Spleen (tissue), 11 donors: ENCODE data around the gene DEPDC5. TPM values are rescaled to one million over a fixed set of nuclear protein-coding genes. Genes with fewer than 3 reads are reported as not detected.
"Not testable (repeated sequence)": the region's sequence is repeated elsewhere in the genome, so short reads cannot be mapped to it uniquely, and the experiment has no call there.

Experiments
- DNase-seq: peaks from one replicate; pipeline ENCODE4 v3.0.0-alpha.2; 2020
- H3K27ac ChIP-seq, 8 donors: fragments of 200-600 bp; sonication (generic) in 7 of 8; 1 replicate in 4 of 8; 2 replicates in 4 of 8; pipeline versions ENCODE4 v1.5.0 to v1.8.0; 2016 to 2021; ENCODE audit warnings: inconsistent platforms in 4 of 8, mild to moderate bottlenecking in 4 of 8, moderate library complexity in 1 of 8
- H3K27me3 ChIP-seq, 7 donors: fragments of 200-600 bp; sonication (generic) in 6 of 7; replicated peaks in 1 of 7; 1 replicate in 4 of 7; 2 replicates in 3 of 7; pipeline versions ENCODE4 v1.5.0 to v1.8.0; 2016 to 2021; ENCODE audit warnings: inconsistent platforms in 3 of 7, mild to moderate bottlenecking in 1 of 7
- H3K36me3 ChIP-seq, 6 donors: fragments of 200-600 bp; sonication (generic) in 5 of 6; 1 replicate in 4 of 6; 2 replicates in 2 of 6; pipeline versions ENCODE4 v1.5.0 to v1.8.0; 2016 to 2021; ENCODE audit warnings: inconsistent platforms in 2 of 6
- H3K4me1 ChIP-seq, 6 donors: fragments of 200-600 bp; sonication (generic) in 5 of 6; 1 replicate in 3 of 6; 2 replicates in 3 of 6; pipeline versions ENCODE4 v1.5.0 to v1.8.0; 2016 to 2021; ENCODE audit warnings: inconsistent platforms in 3 of 6
- H3K4me3 ChIP-seq, 8 donors: fragments of 200-600 bp; sonication (generic) in 7 of 8; 1 replicate in 4 of 8; 2 replicates in 4 of 8; pipeline versions ENCODE4 v1.5.0 to v1.8.0; 2016 to 2021; ENCODE audit warnings: inconsistent platforms in 4 of 8, mild to moderate bottlenecking in 4 of 8, moderate library complexity in 2 of 8
- H3K9me3 ChIP-seq, 8 donors: fragments of 200-600 bp; sonication (generic) in 7 of 8; 1 replicate in 4 of 8; 2 replicates in 4 of 8; pipeline versions ENCODE4 v1.5.0 to v1.8.0; 2016 to 2021; ENCODE audit warnings: inconsistent platforms in 4 of 8
- POLR2A ChIP-seq, 3 donors: fragments of 450-650 bp; IDR thresholded peaks; one replicate each; pipeline ENCODE4 v1.5.1; 2017; ENCODE audit warnings: antibody characterized with exemption in 3 of 3, mild to moderate bottlenecking in 1 of 3
- POLR2AphosphoS5 ChIP-seq, 3 donors: sonication (generic); formaldehyde crosslinking; IDR thresholded peaks; one replicate each; pipeline ENCODE4 v1.5.1; 2017; ENCODE audit warnings: antibody characterized with exemption in 3 of 3
- WGBS, 5 donors: extraction: QIAGEN DNeasy Blood & Tissue Kit in 3 of 5; methylation state at CpG; one replicate each; pipeline versions ENCODE4 v1.1.5 to v1.1.7; 2013 to 2018; 5-methylcytosine and 5-hydroxymethylcytosine counted together
- intact Hi-C: fragments of 100-400 bp; cut with DNase I; formaldehyde crosslinking; loops from one replicate; pipeline ENCODE4 v1.15.0; 2023; ENCODE audit warnings: low total_unique reads
- polyA plus RNA-seq, 3 donors: library from polyadenylated mRNA; stranded (reverse); fragments of 200-250 nt; gene quantifications; one replicate each; pipeline ENCODE4 v1.2.1, GENCODE V29; 2013
- total RNA-seq, 7 donors: library from RNA; depleted of rRNA in 3 of 7; stranded (reverse); fragments of >200 nt in 3 of 7; fragmentation: NEBNext Ultra II Directional in 4 of 7; extraction: Animal tissue kit (Norgen Biotek cat#: 25700) in 4 of 7; gene quantifications; one replicate each; pipeline versions ENCODE4 v1.1.0 to v1.2.1, GENCODE V29; 2016 to 2021
- TF ChIP-seq, protein P1 (sequence below), 11 experiments: fragments of 200-600 bp in 7 of 11; fragments of 450-650 bp in 4 of 11; sonication (generic) in 4 of 11; IDR thresholded peaks in 8 of 11; conservative IDR thresholded peaks in 3 of 11; 1 replicate in 7 of 11; 2 replicates in 4 of 11; pipeline versions ENCODE4 v1.4.0 to v1.8.0; 2016 to 2021; ENCODE audit warnings: antibody characterized with exemption in 11 of 11, inconsistent platforms in 4 of 11, mild to moderate bottlenecking in 1 of 11
- donor health status: healthy with polysubstance abuse.
- donor health status: DM: no; HTN: no; CAD: no; lungs with moderate emphysema.
- donor health status: DM: no; HTN: no; CAD: no.
- donor health status: Bipolar disorder and iron deficiency.
- donor health status: healthy.
- donor health status: DM: no; HTN: no; CAD: no.
- donor health status: DM: yes; HTN: yes; CAD: no.

The DEPDC5 gene
- total and polyA plus RNA-seq, 10 donors: 9.6 to 64.6 (median 44.3) TPM

GRCh38 chr22:31814942-31815341 lies 61.1 kb downstream of the DEPDC5 start:
- WGBS, 5 donors: 92 to 95% (median 93%) methylated on average over 7 of the region's 7 CpGs
- H3K9me3 ChIP-seq: no peaks in the 10 kb centered on the region
- H3K36me3 ChIP-seq: peaks cover 5 to 100% (median 93%) of the 10 kb centered on the region in 6 donors
- TF ChIP-seq, protein P1, sequence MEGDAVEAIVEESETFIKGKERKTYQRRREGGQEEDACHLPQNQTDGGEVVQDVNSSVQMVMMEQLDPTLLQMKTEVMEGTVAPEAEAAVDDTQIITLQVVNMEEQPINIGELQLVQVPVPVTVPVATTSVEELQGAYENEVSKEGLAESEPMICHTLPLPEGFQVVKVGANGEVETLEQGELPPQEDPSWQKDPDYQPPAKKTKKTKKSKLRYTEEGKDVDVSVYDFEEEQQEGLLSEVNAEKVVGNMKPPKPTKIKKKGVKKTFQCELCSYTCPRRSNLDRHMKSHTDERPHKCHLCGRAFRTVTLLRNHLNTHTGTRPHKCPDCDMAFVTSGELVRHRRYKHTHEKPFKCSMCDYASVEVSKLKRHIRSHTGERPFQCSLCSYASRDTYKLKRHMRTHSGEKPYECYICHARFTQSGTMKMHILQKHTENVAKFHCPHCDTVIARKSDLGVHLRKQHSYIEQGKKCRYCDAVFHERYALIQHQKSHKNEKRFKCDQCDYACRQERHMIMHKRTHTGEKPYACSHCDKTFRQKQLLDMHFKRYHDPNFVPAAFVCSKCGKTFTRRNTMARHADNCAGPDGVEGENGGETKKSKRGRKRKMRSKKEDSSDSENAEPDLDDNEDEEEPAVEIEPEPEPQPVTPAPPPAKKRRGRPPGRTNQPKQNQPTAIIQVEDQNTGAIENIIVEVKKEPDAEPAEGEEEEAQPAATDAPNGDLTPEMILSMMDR (IDR thresholded peaks at IDR 0.05 in 8 of 11, conservative IDR thresholded peaks at IDR 0.05 in 3 of 11): no peak
- no peak for TF ChIP-seq POLR2AphosphoS5 (IDR thresholded peaks at IDR 0.05)
- TF ChIP-seq POLR2A (IDR thresholded peaks at IDR 0.05): no peak
- H3K27ac ChIP-seq: no peak overlapping the region
- no peaks in the 10 kb centered on the region for H3K4me1 ChIP-seq
- intact Hi-C loops: no loop called here
- no peaks in the 10 kb centered on the region for H3K27me3 ChIP-seq
- no peak for DNase-seq
- H3K4me3 ChIP-seq: no peak overlapping the region

GRCh38 chr22:31815383-31815814 lies 61.6 kb downstream of the DEPDC5 start:
- H3K27me3 ChIP-seq, DNase-seq, H3K27ac ChIP-seq, intact Hi-C loops, H3K9me3 ChIP-seq, H3K4me3 ChIP-seq, H3K4me1 ChIP-seq: not testable (repeated sequence)
- H3K36me3 ChIP-seq: peaks cover 5 to 100% (median 94%) of the 10 kb centered on the region in 6 donors
- WGBS, 5 donors: 82 to 97% (median 90%) methylated on average over 4 of the region's 4 CpGs

GRCh38 chr22:31816750-31817149 lies 62.9 kb downstream of the DEPDC5 start:
- TF ChIP-seq POLR2A (IDR thresholded peaks at IDR 0.05) (no peak), POLR2AphosphoS5 (IDR thresholded peaks at IDR 0.05) (no peak)
- TF ChIP-seq, protein P1 (IDR thresholded peaks at IDR 0.05 in 8 of 11, conservative IDR thresholded peaks at IDR 0.05 in 3 of 11): no peak
- no peak for DNase-seq
- H3K27ac ChIP-seq: no peak overlapping the region
- intact Hi-C loops: no loop called here
- no peak overlapping the region for H3K4me3 ChIP-seq
- H3K27me3 ChIP-seq: no peaks in the 10 kb centered on the region
- no peaks in the 10 kb centered on the region for H3K9me3 ChIP-seq
- WGBS, 5 donors: 93 to 99% (median 98%) methylated on average over 4 of the region's 4 CpGs
- peaks cover 10 to 100% (median 94%) of the 10 kb centered on the region in 6 donors for H3K36me3 ChIP-seq
- H3K4me1 ChIP-seq: no peaks in the 10 kb centered on the region

DNA sequence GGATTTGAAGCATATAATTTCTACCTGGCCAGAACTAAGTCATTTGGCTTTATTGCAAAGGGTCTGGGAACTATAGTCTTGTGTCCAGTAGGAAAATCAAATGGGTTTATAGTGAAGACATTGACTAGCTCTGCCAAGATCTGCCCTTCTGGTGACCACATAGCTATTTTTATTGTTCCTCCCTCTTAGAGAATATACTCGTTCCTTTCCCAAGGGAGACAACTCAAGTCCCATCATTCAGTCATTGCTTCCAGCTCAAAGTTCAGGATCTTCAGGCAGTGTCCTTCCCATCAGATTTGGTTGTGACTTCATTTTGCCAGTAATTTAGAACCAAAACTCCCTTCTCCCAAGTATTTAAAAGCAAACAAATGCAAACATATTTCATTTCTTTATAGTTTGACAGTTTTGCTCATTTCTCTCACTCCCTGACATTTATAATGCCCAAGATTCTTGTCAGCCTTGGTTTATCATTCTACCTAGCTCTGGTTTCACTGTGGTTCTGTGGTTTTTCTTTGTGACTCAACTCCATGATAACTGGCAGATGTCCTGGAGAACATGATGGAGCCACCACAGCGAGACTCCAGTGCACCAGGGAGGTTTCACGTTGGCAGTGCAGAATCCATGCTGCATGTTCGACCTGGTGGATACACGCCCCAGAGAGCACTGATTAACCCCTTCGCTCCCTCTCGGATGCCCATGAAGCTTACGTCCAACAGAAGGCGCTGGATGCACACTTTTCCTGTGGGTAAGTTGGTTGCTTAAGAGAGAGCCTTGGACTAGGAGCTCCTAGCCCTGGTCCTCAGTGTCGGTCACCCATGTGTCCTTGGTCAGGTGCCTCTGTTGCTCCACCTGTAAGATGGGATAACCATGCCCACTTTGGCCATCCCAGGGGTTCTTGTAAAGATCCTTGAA lies 64.9 kb downstream of the DEPDC5 start:
- Histone ChIP-seq H3K27ac (no peak overlapping the region), H3K4me3 (no peak overlapping the region), H3K36me3 (peaks cover 10 to 100% (median 96%) of the 10 kb centered on the region in 6 donors), H3K4me1 (no peaks in the 10 kb centered on the region), H3K9me3 (no peaks in the 10 kb centered on the region), H3K27me3 (no peaks in the 10 kb centered on the region)
- DNase-seq: no peak
- TF ChIP-seq POLR2A (IDR thresholded peaks at IDR 0.05): no peak
- TF ChIP-seq, protein P1 (IDR thresholded peaks at IDR 0.05 in 8 of 11, conservative IDR thresholded peaks at IDR 0.05 in 3 of 11): no peak
- intact Hi-C loops: no loop called here
- 78 to 89% (median 81%) methylated on average over 10 of the region's 10 CpGs for WGBS, 5 donors
